Loucy (cell line): Measurements from ENCODE around the gene DDX31.

Source experiments
- CTCF ChIP-seq: fragments of 200-600 bp; sonication (generic); conservative IDR thresholded peaks from 2 replicates; pipeline ENCODE4 v1.5.1; 2014; ENCODE audit warnings: mild to moderate bottlenecking, antibody characterized with exemption, low read length
- EZH2phosphoT487 ChIP-seq: fragments of 200-600 bp; IDR thresholded peaks from 2 replicates; pipeline ENCODE4 v1.6.1; 2018; ENCODE audit warnings: antibody characterized with exemption, mild to moderate bottlenecking, moderate library complexity, borderline replicate concordance

- TF ChIP-seq CTCF (no peak), EZH2phosphoT487 (no peak)
Measured at GRCh38 chr9:132672413-132672690, 2.6 kb upstream of the DDX31 start.
